PFSK-1 (cell line): ENCODE measurements around the gene ERBB4.

Experiments
- FOXP2 ChIP-seq: optimal IDR thresholded peaks from 2 replicates; pipeline ENCODE3; 2011; ENCODE audit warnings: borderline replicate concordance, control low read depth, inconsistent platforms; ENCODE audit not compliant: insufficient read depth; ENCODE audit errors: extremely low read length, extremely low read depth
- POLR2AphosphoS5 ChIP-seq: IDR thresholded peaks from 2 replicates; pipeline ENCODE4 v1.6.1; 2012; ENCODE audit warnings: low read depth, mild to moderate bottlenecking, control low read depth, low read length, moderate library complexity
- REST ChIP-seq, 2 experiments: IDR thresholded peaks; 2 replicates each; pipeline versions ENCODE4 v1.6.1 to v1.8.0; 2011 to 2012; ENCODE audit warnings: low read depth in 2 of 2, low read length in 2 of 2, control low read depth in 1 of 2, inconsistent platforms in 1 of 2, mild to moderate bottlenecking in 1 of 2, moderate library complexity in 1 of 2; ENCODE audit not compliant: insufficient read depth in 1 of 2
- SIN3A ChIP-seq: IDR thresholded peaks from 2 replicates; pipeline ENCODE4 v1.6.1; 2012; ENCODE audit warnings: mild to moderate bottlenecking, low read length, moderate library complexity, borderline replicate concordance; ENCODE audit not compliant: insufficient read depth
- TAF1 ChIP-seq: IDR thresholded peaks from 2 replicates; pipeline ENCODE4 v1.6.1; 2012; ENCODE audit warnings: low read length, control low read depth, borderline replicate concordance; ENCODE audit not compliant: insufficient read depth

- TF ChIP-seq POLR2AphosphoS5: no peak
- no peak for TF ChIP-seq TAF1
- no peak for TF ChIP-seq SIN3A
- no peak for TF ChIP-seq REST (IDR thresholded peaks at IDR 0.05; ENCODE audit: insufficient read depth in 1 of 2, low read depth in 2 of 2, low read length in 2 of 2)
- no peak for TF ChIP-seq FOXP2
These were observed 18.3 kb downstream of the ERBB4 start for GRCh38 chr2:212520340-212520739.
